Frontal cortex (tissue), 4 donors: ENCODE measurements around the gene GTF3C1. TPM values are rescaled to one million over a fixed set of nuclear protein-coding genes. Genes with fewer than 3 reads are reported as not detected.

ENCODE experiments used
- DNase-seq, 2 donors: peaks; one replicate each; pipeline ENCODE4 v3.0.0; 2012; ENCODE audit warnings: low spot score in 2 of 2
- FAIRE-seq: peaks from 2 replicates; lab custom pipeline; 2012; peaks lifted over from hg19 to GRCh38; lab: Jason Lieb, UNC
- total RNA-seq: library from RNA; depleted of rRNA; stranded (reverse); fragments of >200 nt; gene quantifications from one replicate; pipeline ENCODE4 v1.2.3, GENCODE V29; 2014
- donor health status: control.
- donor health status: control.
- donor health status: control.

Gene GTF3C1
- total RNA-seq, 1 donor from 2014 or later, result 77.9 TPM

DNA sequence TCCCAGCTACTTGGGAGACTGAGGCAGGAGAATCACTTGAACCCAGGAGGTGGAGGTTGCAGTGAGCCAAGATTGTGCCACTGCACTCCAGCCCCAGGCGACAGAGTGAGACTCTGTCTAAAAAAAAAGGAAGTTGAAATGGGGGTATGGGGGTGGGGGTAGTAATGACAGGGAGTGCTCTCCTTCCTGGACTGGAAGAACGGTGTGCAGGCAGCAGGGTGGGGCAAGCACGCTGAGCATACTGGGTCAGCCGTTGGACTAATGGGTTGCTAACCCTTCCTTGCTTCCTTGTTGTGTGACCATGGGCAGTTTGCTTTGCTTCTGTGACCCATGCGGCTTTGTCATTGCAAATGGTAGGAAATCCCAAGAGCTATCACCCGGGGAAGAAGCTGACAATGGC, 16.7 kb upstream of the GTF3C1 start:
- FAIRE-seq, result no peak
- no peak for DNase-seq

DNA sequence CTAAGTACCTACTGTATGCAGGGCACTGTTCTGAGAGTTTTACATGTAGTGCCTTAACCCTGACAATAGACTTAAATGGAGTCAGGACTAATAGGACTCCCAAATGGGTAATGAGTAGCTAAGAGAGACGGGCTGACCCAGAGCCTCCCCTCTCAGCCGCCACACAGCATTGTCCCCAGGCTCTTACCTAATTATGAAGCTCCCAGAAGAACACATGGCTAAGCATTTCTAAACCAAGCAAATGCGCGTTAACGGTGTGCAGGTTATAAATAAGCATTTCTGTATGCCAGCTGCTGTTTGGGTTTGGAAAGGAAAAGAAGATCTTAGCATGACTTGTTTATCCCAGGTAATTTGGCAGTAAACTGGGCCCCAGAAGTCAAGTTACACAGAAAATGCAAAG, 14.5 kb upstream of the GTF3C1 start:
- no peak for DNase-seq
- FAIRE-seq, result no peak

DNA sequence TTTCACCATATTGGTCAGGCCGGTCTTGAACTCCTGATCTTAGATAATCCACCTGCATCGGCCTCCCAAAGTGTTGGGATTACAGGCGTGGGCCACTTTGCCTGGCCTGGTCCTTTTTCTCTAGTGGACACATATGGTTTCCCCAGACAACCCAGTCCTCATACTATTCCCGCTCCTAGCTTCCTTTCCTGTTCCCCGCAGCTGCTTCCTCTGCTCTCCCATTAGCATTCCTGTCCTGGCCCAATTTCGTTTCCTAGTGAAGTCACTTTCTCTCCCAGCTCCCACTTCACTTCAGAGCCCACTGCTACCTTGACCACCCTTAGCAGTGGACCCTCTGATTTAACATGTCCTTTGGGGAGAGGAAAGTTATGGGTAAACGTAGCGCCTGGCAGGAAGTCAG, 11.5 kb upstream of the GTF3C1 start:
- FAIRE-seq, result no peak

DNA sequence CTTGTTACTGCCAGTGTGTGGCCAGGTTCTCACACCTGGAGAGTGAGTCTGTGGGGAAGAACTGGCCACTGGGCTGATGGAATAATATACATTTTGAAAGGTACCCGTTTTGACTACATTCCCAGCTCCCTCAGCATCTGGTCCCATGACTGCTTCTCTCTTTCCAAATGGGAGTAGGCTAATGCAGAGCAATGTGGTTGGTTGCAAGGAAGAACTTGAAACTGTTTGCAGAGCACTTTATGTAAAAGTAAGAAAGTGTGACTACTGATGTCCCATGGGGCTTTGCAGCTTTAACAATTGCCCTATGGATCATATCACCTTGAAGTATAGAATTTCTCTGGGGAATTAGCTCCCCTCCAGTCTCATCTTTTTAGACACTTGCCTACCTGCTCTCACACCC, 9.2 kb upstream of the GTF3C1 start:
- DNase-seq (no peak), FAIRE-seq (no peak)

More for the DNA sequence above, 11.5 kb upstream of the GTF3C1 start:
- DNase-seq, result no peak

DNA sequence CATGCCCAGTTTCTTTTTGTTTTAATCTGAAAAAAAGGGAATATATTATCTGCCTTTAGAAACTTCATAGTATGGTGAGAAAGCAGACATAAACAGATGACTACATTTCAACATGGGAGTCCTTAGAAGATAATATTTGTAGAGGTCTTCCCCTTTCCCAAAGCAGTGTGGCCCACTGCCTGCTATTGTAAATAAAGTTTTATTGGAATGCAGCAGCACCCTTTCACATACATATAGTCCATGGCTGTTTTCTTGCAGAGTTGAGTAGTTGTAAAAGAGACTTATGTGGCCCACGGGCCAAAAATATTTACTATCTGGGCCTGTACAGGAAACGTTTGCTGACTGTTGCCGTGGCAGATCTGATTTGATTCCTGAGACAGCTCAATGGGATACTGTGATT, 8.7 kb upstream of the GTF3C1 start:
- no peak for FAIRE-seq
- DNase-seq, result no peak

GRCh38 chr16:27556471-27556870, 6.8 kb upstream of the GTF3C1 start:
- DNase-seq (no peak), FAIRE-seq (no peak)

GRCh38 chr16:27551036-27551435, 1.3 kb upstream of the GTF3C1 start:
- FAIRE-seq (no peak), DNase-seq (no peak)

DNA sequence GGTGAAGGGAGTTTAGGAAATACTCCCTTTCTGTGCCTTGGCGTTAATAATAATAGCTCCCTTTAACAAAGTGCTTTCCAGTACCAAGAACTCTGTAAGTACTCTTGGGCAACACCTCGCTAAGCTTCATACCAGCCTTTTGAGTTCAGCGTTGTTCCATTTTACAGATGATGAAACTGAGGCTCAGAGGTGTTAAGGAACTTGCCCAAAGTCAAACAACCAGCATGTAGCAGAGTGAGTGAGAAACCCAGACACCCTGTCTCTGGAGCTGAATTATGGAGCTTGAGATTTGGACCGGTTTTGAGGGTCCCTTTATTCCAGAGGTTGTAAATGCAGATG, 838 bp upstream of the GTF3C1 start:
- FAIRE-seq (no peak), DNase-seq (no peak)

- no peak for DNase-seq
- FAIRE-seq, result no peak
Measured at GRCh38 chr16:27549464-27549745, 308 bp downstream of the GTF3C1 start.

DNA sequence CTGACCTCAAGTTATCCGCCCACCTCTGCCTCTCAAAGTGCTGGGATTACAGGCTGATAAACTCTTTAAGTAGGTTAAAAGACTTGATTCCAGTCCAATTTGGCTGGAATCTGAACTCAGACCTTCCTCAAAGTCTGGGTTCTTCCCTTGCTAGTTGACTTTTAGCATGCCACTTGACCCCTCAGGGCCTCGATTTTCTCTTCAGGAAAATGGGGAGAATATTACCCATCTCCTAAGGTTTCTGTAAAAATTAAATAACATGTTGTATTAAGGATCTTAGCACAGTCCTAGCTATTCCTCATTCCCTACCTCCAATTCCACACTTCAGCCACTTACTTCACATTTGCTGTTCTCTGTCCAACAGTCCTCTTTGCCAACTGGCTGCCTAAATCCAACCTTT, 1.9 kb downstream of the GTF3C1 start:
- no peak for FAIRE-seq
- DNase-seq, result no peak

GRCh38 chr16:27547134-27547533, 2.6 kb downstream of the GTF3C1 start:
- FAIRE-seq, result no peak

GRCh38 chr16:27544671-27545070, 5.0 kb downstream of the GTF3C1 start:
- DNase-seq, result no peak
- FAIRE-seq, result no peak

More at GRCh38 chr16:27547134-27547533, 2.6 kb downstream of the GTF3C1 start:
- no peak for DNase-seq

GRCh38 chr16:27543801-27544200, 5.9 kb downstream of the GTF3C1 start:
- FAIRE-seq, result no peak

GRCh38 chr16:27539636-27540035, 10.1 kb downstream of the GTF3C1 start:
- no peak for FAIRE-seq
- DNase-seq, result no peak

More at GRCh38 chr16:27543801-27544200, 5.9 kb downstream of the GTF3C1 start:
- DNase-seq, result no peak

GRCh38 chr16:27539120-27539519, 10.6 kb downstream of the GTF3C1 start:
- DNase-seq, result no peak
- FAIRE-seq, result no peak

DNA sequence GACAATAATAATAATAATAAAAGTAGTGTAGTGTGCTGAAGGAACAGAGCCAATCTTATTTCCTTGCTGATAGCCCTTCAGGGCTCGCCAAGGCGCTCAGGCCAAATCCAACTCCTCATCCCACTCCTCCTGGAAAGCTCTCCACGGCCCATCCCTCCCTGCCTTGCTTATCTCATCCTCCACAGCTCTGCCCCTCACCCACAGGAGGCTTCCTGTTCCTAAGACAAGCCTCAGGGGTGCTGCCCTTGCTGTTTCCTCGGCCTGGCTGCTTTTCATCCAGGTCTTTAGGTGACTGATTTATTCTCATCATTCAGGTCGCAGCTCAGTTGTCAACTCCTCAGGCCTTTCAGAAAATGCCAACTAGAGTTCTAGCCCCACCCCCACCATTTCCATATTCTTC, 11.2 kb downstream of the GTF3C1 start:
- no peak for DNase-seq
- no peak for FAIRE-seq

GRCh38 chr16:27534256-27534655, 15.5 kb downstream of the GTF3C1 start:
- FAIRE-seq, result no peak
- no peak for DNase-seq

- DNase-seq, result no peak
- no peak for FAIRE-seq
Measured at GRCh38 chr16:27531826-27532800, 17.6 kb downstream of the GTF3C1 start.

- no peak for FAIRE-seq
- no peak for DNase-seq
Measured at GRCh38 chr16:27531186-27531585, 18.5 kb downstream of the GTF3C1 start.

GRCh38 chr16:27529962-27530361, 19.8 kb downstream of the GTF3C1 start:
- DNase-seq, result no peak
- no peak for FAIRE-seq

- DNase-seq (no peak), FAIRE-seq (no peak)
Measured at GRCh38 chr16:27528294-27528693, 21.4 kb downstream of the GTF3C1 start.

- no peak for FAIRE-seq
- no peak for DNase-seq
Measured at GRCh38 chr16:27526180-27526579, 23.5 kb downstream of the GTF3C1 start.
